ENCODE data around the gene LIPC. TPM values are rescaled to one million over a fixed set of nuclear protein-coding genes. Genes with fewer than 3 reads are reported as not detected.

Gene LIPC
- total and polyA plus RNA-seq, 3 donors from 2014 or later: 0.12 to 0.37 TPM; not detected in 1

DNA sequence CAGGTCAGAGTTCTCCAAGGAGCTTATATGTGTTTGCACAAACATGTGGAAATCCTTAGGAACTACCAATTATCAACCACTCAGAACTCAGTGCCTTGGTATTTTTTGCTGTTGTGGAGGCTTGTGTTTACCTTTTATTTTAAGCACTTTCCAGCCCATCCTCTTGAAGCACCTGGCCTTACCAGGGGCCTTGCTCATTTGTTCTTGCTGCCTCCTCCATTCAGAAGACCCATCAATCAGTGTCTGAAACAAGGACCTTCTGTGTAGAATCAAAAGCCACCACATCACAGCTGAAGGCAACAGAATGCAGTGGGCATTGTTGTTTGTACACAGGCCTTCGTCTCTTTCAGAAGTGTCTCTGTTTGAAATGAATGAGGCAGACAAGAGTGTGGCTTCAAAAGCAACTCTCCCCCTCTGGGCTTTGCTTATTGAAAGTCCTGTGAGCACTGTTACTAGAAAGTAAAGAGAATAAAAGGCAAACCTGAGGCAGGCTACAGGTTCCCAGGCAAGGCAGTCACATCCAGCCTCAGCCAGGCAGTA lies 24.5 kb upstream of the LIPC start:
- Histone ChIP-seq H3K27me3 (no peaks in the 10 kb centered on the region), H3K36me3 (ENCODE audit: low read depth, missing control alignments) (no peaks in the 10 kb centered on the region), H3K27ac (no peak overlapping the region), H3K4me3 (no peak overlapping the region), H3K9me3 (no peaks in the 10 kb centered on the region), H3K4me1 (no peaks in the 10 kb centered on the region)
- 83 to 86% methylated on average over 1 of the region's 1 CpG for WGBS, 2 donors
- no peak for TF ChIP-seq POLR2A (IDR thresholded peaks at IDR 0.05)
- TF ChIP-seq, protein P1, sequence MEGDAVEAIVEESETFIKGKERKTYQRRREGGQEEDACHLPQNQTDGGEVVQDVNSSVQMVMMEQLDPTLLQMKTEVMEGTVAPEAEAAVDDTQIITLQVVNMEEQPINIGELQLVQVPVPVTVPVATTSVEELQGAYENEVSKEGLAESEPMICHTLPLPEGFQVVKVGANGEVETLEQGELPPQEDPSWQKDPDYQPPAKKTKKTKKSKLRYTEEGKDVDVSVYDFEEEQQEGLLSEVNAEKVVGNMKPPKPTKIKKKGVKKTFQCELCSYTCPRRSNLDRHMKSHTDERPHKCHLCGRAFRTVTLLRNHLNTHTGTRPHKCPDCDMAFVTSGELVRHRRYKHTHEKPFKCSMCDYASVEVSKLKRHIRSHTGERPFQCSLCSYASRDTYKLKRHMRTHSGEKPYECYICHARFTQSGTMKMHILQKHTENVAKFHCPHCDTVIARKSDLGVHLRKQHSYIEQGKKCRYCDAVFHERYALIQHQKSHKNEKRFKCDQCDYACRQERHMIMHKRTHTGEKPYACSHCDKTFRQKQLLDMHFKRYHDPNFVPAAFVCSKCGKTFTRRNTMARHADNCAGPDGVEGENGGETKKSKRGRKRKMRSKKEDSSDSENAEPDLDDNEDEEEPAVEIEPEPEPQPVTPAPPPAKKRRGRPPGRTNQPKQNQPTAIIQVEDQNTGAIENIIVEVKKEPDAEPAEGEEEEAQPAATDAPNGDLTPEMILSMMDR (IDR thresholded peaks at IDR 0.05): no peak
- intact Hi-C loops (cut with DNase I; ENCODE audit: low total_unique reads): no loop called here
- no peak for DNase-seq

DNA sequence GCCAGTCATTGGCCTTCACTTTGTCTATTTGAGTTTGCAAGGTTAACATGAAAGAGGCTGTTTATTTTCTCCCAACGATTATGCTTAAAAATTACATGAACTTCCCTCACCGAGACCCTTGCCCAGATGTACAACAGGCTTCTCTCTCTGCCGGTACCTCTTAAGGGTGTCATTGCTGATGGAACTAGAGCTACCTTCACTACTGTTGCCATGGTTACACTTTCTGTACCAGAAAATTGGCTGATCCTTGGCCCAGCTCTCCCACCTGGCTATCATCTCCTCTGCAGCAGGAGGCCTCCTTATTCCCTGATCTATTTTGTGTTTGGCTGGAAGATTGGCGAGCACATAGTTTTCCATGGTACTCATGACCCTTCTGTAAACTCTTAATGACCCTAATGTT lies 24.0 kb upstream of the LIPC start:
- WGBS, 2 donors: 89 to 95% methylated on average over 4 of the region's 4 CpGs
- no peak overlapping the region for H3K27ac ChIP-seq
- DNase-seq: no peak
- intact Hi-C loops (cut with DNase I; ENCODE audit: low total_unique reads): no loop called here
- H3K4me1 ChIP-seq: no peaks in the 10 kb centered on the region
- no peaks in the 10 kb centered on the region for H3K36me3 ChIP-seq (ENCODE audit: low read depth, missing control alignments)
- TF ChIP-seq POLR2A (IDR thresholded peaks at IDR 0.05): no peak
- TF ChIP-seq, protein P1 (IDR thresholded peaks at IDR 0.05): no peak
- H3K9me3 ChIP-seq: no peaks in the 10 kb centered on the region
- H3K4me3 ChIP-seq: no peak overlapping the region
- no peaks in the 10 kb centered on the region for H3K27me3 ChIP-seq

DNA sequence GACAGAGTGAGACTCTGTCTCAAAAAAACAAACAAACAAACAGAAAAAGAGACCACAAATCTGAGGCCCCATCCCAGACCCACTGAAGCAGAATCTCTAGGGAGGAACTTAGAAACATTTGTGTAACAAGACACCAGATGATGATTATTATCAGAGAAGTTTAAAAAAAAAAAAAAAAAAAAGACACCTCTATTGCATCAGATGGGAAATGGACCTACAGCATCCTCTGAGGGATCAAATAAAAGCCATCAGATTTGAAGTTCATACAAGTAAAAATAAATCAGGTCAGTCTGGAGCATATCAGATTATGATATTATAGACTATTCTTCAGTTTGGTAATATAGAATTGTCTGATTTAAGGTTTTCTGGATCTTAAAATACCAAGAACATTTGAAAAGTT lies 21.9 kb upstream of the LIPC start:
- no peaks in the 10 kb centered on the region for H3K27me3 ChIP-seq
- no peak overlapping the region for H3K4me3 ChIP-seq
- no peak overlapping the region for H3K27ac ChIP-seq
- no peaks in the 10 kb centered on the region for H3K4me1 ChIP-seq
- H3K36me3 ChIP-seq (ENCODE audit: low read depth, missing control alignments): no peaks in the 10 kb centered on the region
- TF ChIP-seq POLR2A (IDR thresholded peaks at IDR 0.05): no peak
- TF ChIP-seq, protein P1 (IDR thresholded peaks at IDR 0.05): no peak
- H3K9me3 ChIP-seq: no peaks in the 10 kb centered on the region
- intact Hi-C loops (cut with DNase I; ENCODE audit: low total_unique reads): no loop called here
- no peak for DNase-seq

DNA sequence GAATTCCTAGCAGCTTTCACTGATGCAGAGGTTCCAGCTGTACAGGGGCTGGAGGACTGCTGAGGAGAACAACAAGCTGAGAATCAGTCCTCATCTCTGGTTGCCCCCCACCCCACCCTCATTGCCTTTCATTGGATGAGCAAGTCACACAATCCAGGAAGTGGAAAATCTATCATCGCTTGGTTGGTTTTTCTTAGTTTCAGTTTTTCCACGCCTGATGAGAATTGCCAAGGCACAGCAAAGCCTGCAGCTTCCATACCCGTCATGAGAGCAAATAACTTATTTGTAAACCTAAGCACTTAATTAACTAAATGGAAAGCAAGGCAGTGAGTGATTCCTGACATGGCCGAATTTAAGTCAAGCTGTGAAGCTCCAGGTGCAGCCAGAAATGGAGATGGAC lies 21.4 kb upstream of the LIPC start:
- no peak for DNase-seq
- WGBS, 2 donors: 57 to 61% methylated on average over 4 of the region's 4 CpGs
- TF ChIP-seq, protein P1 (IDR thresholded peaks at IDR 0.05): no peak
- no peak for TF ChIP-seq POLR2A (IDR thresholded peaks at IDR 0.05)
- intact Hi-C loops (cut with DNase I; ENCODE audit: low total_unique reads): no loop called here
- no peak overlapping the region for H3K27ac ChIP-seq
- H3K9me3 ChIP-seq: no peaks in the 10 kb centered on the region
- no peak overlapping the region for H3K4me3 ChIP-seq
- no peaks in the 10 kb centered on the region for H3K27me3 ChIP-seq
- H3K36me3 ChIP-seq (ENCODE audit: low read depth, missing control alignments): no peaks in the 10 kb centered on the region
- H3K4me1 ChIP-seq: no peaks in the 10 kb centered on the region

DNA sequence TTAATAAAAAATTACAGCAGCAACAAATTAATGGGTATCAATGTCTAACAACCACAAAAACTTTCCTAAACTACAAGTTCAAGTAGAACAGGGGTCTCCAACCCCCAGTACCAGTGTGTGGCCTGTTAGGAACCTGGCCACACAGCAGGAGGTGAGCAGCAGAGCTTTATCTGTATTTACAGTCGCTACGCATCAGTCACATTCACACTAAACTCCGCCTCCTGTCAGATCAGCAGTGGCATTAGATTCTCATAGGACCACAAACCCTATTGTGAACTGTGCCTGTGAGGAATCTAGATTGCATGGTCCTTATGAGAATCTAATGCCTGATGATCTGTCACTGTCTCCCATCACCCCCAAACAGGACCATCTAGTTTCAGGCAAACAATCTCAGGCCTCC lies 18.5 kb upstream of the LIPC start:
- TF ChIP-seq POLR2A (IDR thresholded peaks at IDR 0.05): no peak
- no peaks in the 10 kb centered on the region for H3K4me1 ChIP-seq
- no peak overlapping the region for H3K4me3 ChIP-seq
- no peaks in the 10 kb centered on the region for H3K27me3 ChIP-seq
- no peak overlapping the region for H3K27ac ChIP-seq
- DNase-seq: no peak
- WGBS, 2 donors: 92 to 95% methylated on average over 3 of the region's 3 CpGs
- H3K36me3 ChIP-seq (ENCODE audit: low read depth, missing control alignments): no peaks in the 10 kb centered on the region
- intact Hi-C loops (cut with DNase I; ENCODE audit: low total_unique reads): no loop called here
- H3K9me3 ChIP-seq: no peaks in the 10 kb centered on the region

Data from testis (tissue), 3 donors.